HepG2 (cell line): ENCODE measurements around the gene GART. TPM values are rescaled to one million over a fixed set of nuclear protein-coding genes. Genes with fewer than 3 reads are reported as not detected.

Experiments
- ATAC-seq: fragments of 200-7000 bp; cut with Tn5 transposase; 3 replicates; pipeline ENCODE4 v1.9.1; 2020; ENCODE audit warnings: mild to moderate bottlenecking, moderate library complexity
- BruUV-seq: library from RNA; stranded (reverse); fragments of 400-500 nt; replicated peaks from 2 replicates; lab custom pipeline; 2021; lab: Mats Ljungman, UMichigan
- CTCF ChIA-PET: fragments of 300-600 bp; formaldehyde crosslinking; extraction: SDS; loops from one replicate; lab custom pipeline; 2021; ENCODE audit warnings: low total read pairs, inconsistent platforms, low intra/inter-chr PET ratio; lab: Yijun Ruan, JAX
- POLR2A ChIA-PET: fragments of 350-600 bp; sonication (Branson Sonifier 250); formaldehyde crosslinking; loops from one replicate; lab custom pipeline; 2020; ENCODE audit warnings: antibody characterized with exemption, inconsistent platforms; lab: Yijun Ruan, JAX
- DNase-seq: peaks from one replicate; pipeline ENCODE4 v3.0.0-alpha.2; 2015; ENCODE audit warnings: low spot score
- FAIRE-seq: peaks from 3 replicates; lab custom pipeline; 2011; peaks lifted over from hg19 to GRCh38; lab: Jason Lieb, UNC
- H2AFZ ChIP-seq: one replicate; pipeline ENCODE4 v1.6.1; 2011; ENCODE audit warnings: low read length, inconsistent platforms
- H3K27ac ChIP-seq: fragments of 300-600 bp; 3 replicates; pipeline ENCODE4 v1.8.0; 2011; ENCODE audit warnings: mixed run types, mild to moderate bottlenecking, mixed read lengths, low read length, inconsistent platforms; ENCODE audit not compliant: insufficient read depth; ENCODE audit errors: extremely low read length
- H3K27me3 ChIP-seq, 2 experiments: fragments of 200-600 bp in 1 of 2; 2 replicates in 1 of 2; 3 replicates in 1 of 2; pipeline versions ENCODE4 v1.6.0 to v1.8.0; 2011; ENCODE audit warnings: low read length in 2 of 2, mild to moderate bottlenecking in 2 of 2, moderate library complexity in 2 of 2, inconsistent platforms in 1 of 2; ENCODE audit not compliant: insufficient read depth in 2 of 2, control insufficient read depth in 1 of 2
- H3K36me3 ChIP-seq, 2 experiments: fragments of 200-600 bp in 1 of 2; replicated peaks in 1 of 2; 2 replicates in 1 of 2; 3 replicates in 1 of 2; pipeline versions ENCODE4 v1.5.1 to v1.8.0; 2011; ENCODE audit warnings: low read length in 2 of 2, inconsistent platforms in 1 of 2; ENCODE audit not compliant: insufficient read depth in 2 of 2, control insufficient read depth in 1 of 2
- H3K4me1 ChIP-seq: 2 replicates; pipeline ENCODE4 v1.5.1; 2012; ENCODE audit warnings: low read length, inconsistent platforms; ENCODE audit not compliant: insufficient read depth
- H3K4me2 ChIP-seq: 2 replicates; pipeline ENCODE4 v1.6.0; 2011; ENCODE audit warnings: low read depth, low read length, inconsistent platforms
- H3K4me3 ChIP-seq, 3 experiments: fragments of 200-600 bp in 1 of 3; sonication (generic), shearing (Covaris generic) in 1 of 3; replicated peaks in 1 of 3; 2 replicates each; pipeline ENCODE4 v1.5.1; 2011 to 2016; ENCODE audit warnings: low read length in 3 of 3, inconsistent platforms in 2 of 3, low read depth in 2 of 3, mild to moderate bottlenecking in 2 of 3, control low read depth in 1 of 3, mixed read lengths in 1 of 3; ENCODE audit not compliant: insufficient read depth in 1 of 3
- H3K79me2 ChIP-seq: one replicate; pipeline ENCODE4 v1.6.1; 2011; ENCODE audit warnings: low read length, inconsistent platforms; ENCODE audit not compliant: insufficient read depth
- H3K9ac ChIP-seq: 2 replicates; pipeline ENCODE4 v1.6.0; 2011; ENCODE audit warnings: mild to moderate bottlenecking, low read depth, low read length, inconsistent platforms; ENCODE audit not compliant: insufficient read depth
- H3K9me3 ChIP-seq: 2 replicates; pipeline ENCODE4 v1.5.1; 2012; ENCODE audit warnings: mild to moderate bottlenecking, low read length
- H4K20me1 ChIP-seq: 2 replicates; pipeline ENCODE4 v1.6.0; 2011; ENCODE audit warnings: inconsistent platforms, mild to moderate bottlenecking, low read length, moderate library complexity; ENCODE audit not compliant: insufficient read depth
- PCBP1 ChIP-seq: fragments of 200-400 bp; formaldehyde crosslinking; IDR thresholded peaks from 2 replicates; pipeline ENCODE4 v1.6.1; 2017; ENCODE audit warnings: mild to moderate bottlenecking, low read depth, low read length, borderline replicate concordance
- POLR2AphosphoS2 ChIP-seq: IDR thresholded peaks from 2 replicates; pipeline ENCODE4 v1.6.1; 2011; ENCODE audit warnings: low read depth, low read length, improper control_type of control experiment
- POLR2AphosphoS5 ChIP-seq: IDR thresholded peaks from 2 replicates; pipeline ENCODE4 v1.6.1; 2012; ENCODE audit warnings: low read depth, low read length
- RBM22 ChIP-seq: fragments of 200-400 bp; formaldehyde crosslinking; optimal IDR thresholded peaks from 2 replicates; pipeline ENCODE3; 2017; ENCODE audit warnings: mild to moderate bottlenecking, low read length, moderate library complexity
- WGBS: methylation state at CpG from one replicate; pipeline ENCODE4 v1.1.6; 2017; ENCODE audit warnings: low lambda C conversion rate; 5-methylcytosine and 5-hydroxymethylcytosine counted together
- in situ Hi-C: cut with HindIII; loops from 2 replicates; pipeline ENCODE4 v1.10.0; 2017; ENCODE audit warnings: low pct_unique_long_range_greater_than_20kb; ENCODE audit not compliant: extremely low pct_ligation_motif_present
- intact Hi-C: fragments of 100-400 bp; cut with micrococcal nuclease; formaldehyde crosslinking; loops from one replicate; pipeline ENCODE4 v1.10.0; 2022; ENCODE audit not compliant: unreplicated experiment
- polyA plus RNA-seq, 8 experiments: library from polyadenylated mRNA; depleted of rRNA in 3 of 8; stranded (reverse) in 7 of 8; unstranded in 1 of 8; fragments of >200 nt; fragmentation: Illumina TruSeq in 4 of 8; extraction: Trizol in 4 of 8; gene quantifications; 2 replicates each; pipeline versions ENCODE4 v1.2.1 to v1.2.3, GENCODE V29; 2011 to 2016; ENCODE audit warnings: low read depth in 4 of 8, missing spikeins in 1 of 8, mixed read lengths in 1 of 8; ENCODE audit not compliant: insufficient read depth in 1 of 8
- total RNA-seq, 5 experiments: library from RNA; depleted of rRNA; stranded (reverse); fragments of >200 nt; fragmentation: Illumina TruSeq; extraction: Trizol; gene quantifications; 2 replicates each; pipeline ENCODE4 v1.2.3, GENCODE V29; 2016; ENCODE audit warnings: low read depth in 1 of 5
- TF ChIP-seq, protein P1 (sequence below): sonication (generic); formaldehyde crosslinking; IDR thresholded peaks from 2 replicates; pipeline ENCODE4 v1.4.0; 2020; ENCODE audit warnings: missing genetic modification reagents, mild to moderate bottlenecking, borderline replicate concordance

GART gene
- total and polyA plus RNA-seq, 2 of the 13 experiments (the other 11 are each of a cell fraction or from before 2014, with no cell fraction given), result 17.9 to 109 TPM

DNA sequence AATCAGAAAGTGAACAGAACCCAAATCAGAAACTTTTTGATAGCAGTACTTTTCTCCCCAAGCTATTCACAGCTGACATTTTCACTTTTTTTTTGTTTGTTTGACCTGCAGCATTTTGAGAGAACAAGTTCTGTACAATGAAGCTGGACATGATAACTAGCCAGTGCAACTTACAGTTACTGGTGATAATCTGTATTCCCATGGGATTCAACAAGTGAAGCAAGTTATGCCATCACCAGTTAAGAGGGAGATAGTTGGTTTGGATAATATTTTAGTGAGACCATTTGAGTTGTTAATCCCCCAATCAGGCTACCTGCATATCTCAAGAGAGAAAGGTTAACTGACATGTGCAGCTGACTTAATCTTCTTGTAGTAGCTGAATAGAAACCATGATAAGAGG, 19.0 kb upstream of the GART start:
- ATAC-seq (no peak), DNase-seq (no peak), FAIRE-seq (no peak)
- TF ChIP-seq POLR2AphosphoS2 (peak; percentile 31; the same call in 1 of the 2 replicates), POLR2AphosphoS5 (peak; percentile 37; the same call in 1 of the 2 replicates), PCBP1 (no peak)
- intact Hi-C loops, result no loop called here
- Histone ChIP-seq H3K27me3 (no peaks in the 10 kb centered on the region; a peak in 1 of 5 replicates), H3K27ac (no peak overlapping the region), H3K36me3 (peaks cover 13 to 62% of the 10 kb centered on the region in 2 experiments), H3K9me3 (no peaks in the 10 kb centered on the region), H3K4me1 (peaks cover 4% of the 10 kb centered on the region; the same call in 1 of the 2 replicates), H3K4me2 (no peak overlapping the region), H3K9ac (no peak overlapping the region), H3K79me2 (peaks cover 38% of the 10 kb centered on the region), H3K4me3 (no peak overlapping the region), H4K20me1 (peaks cover 29% of the 10 kb centered on the region), H2AFZ (no peak overlapping the region)
- CTCF ChIA-PET, result no interaction called here
- POLR2A ChIA-PET, result interaction anchor here (0.9 to 1.0 kb wide), 2 partner anchors 10 to 18 kb away, joined by 3 read pairs; no protein-coding TSS in a partner anchor
- in situ Hi-C loops, result no loop called here
- BruUV-seq, result no TSS peak

GRCh38 chr21:33559813-33560212, 17.9 kb upstream of the GART start:
- POLR2A ChIA-PET, result no interaction called here
- ATAC-seq, result no peak
- CTCF ChIA-PET, result no interaction called here
- H3K4me2 ChIP-seq, result no peak overlapping the region
- H4K20me1 ChIP-seq, result peaks cover 29% of the 10 kb centered on the region
- BruUV-seq, result no TSS peak
- no peak overlapping the region for H3K4me3 ChIP-seq
- H3K79me2 ChIP-seq, result peaks cover 49% of the 10 kb centered on the region
- no peak overlapping the region for H2AFZ ChIP-seq
- intact Hi-C loops, result loop anchor here (2.0 kb wide), 2 partner anchors 15 to 35 kb away; no protein-coding TSS in a partner anchor
- in situ Hi-C loops, result no loop called here
- H3K27ac ChIP-seq, result no peak overlapping the region
- peak; percentile 66 for TF ChIP-seq RBM22
- TF ChIP-seq, protein P1, sequence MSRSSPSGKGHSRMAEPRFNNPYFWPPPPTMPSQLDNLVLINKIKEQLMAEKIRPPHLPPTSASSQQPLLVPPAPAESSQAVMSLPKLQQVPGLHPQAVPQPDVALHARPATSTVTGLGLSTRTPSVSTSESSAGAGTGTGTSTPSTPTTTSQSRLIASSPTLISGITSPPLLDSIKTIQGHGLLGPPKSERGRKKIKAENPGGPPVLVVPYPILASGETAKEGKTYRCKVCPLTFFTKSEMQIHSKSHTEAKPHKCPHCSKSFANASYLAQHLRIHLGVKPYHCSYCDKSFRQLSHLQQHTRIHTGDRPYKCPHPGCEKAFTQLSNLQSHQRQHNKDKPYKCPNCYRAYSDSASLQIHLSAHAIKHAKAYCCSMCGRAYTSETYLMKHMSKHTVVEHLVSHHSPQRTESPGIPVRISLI, result no peak
- TF ChIP-seq, all 625 proteins: peak for 1
- Histone ChIP-seq H3K4me1 (peaks cover 11% of the 10 kb centered on the region; the same call in 1 of the 2 replicates), H3K9ac (no peak overlapping the region), H3K27me3 (no peaks in the 10 kb centered on the region; a peak in 1 of 5 replicates), H3K36me3 (peaks cover 14 to 72% of the 10 kb centered on the region in 2 experiments), H3K9me3 (no peaks in the 10 kb centered on the region)
- 95% methylated on average over 10 of the region's 10 CpGs for WGBS
- DNase-seq (no peak), FAIRE-seq (no peak)
